Measurements from ENCODE around the gene ENAH.

ENAH gene

GRCh38 chr1:225651872-225652728, 823 bp downstream of the ENAH start:
- no peaks in the 10 kb centered on the region for H4K20me1 ChIP-seq (ENCODE audit: insufficient read depth, low read length)
- H3K36me3 ChIP-seq (ENCODE audit: insufficient read depth, low read length) = no peaks in the 10 kb centered on the region
- peaks cover 10% of the 10 kb centered on the region; the same call in 1 of the 2 replicates for H3K27me3 ChIP-seq (ENCODE audit: insufficient read depth, low read length)
- no peaks in the 10 kb centered on the region for H3K79me2 ChIP-seq (ENCODE audit: insufficient read depth, low read length)
- H3K9me2 ChIP-seq (ENCODE audit: low read depth, low read length) = no peaks in the 10 kb centered on the region
- no peaks in the 10 kb centered on the region for H3F3A ChIP-seq (ENCODE audit: insufficient read depth, low read length)
- TF ChIP-seq EZH2 (IDR thresholded peaks at IDR 0.05; ENCODE audit: borderline replicate concordance, low read length) (no peak), CTCF (IDR thresholded peaks at IDR 0.05; ENCODE audit: low read length) (no peak)
- peak overlapping the region; percentile 58 for H3K4me3 ChIP-seq (ENCODE audit: low read depth, low read length, poor library complexity, severe bottlenecking)
- peak overlapping the region; percentile 65 for H3K4me2 ChIP-seq (ENCODE audit: low read length)
- H3K9ac ChIP-seq (ENCODE audit: low read length) = no peak overlapping the region
- H2AFZ ChIP-seq (ENCODE audit: low read length) = no peak overlapping the region
- no peaks in the 10 kb centered on the region for H3K9me3 ChIP-seq (ENCODE audit: low read length)
- H3K4me1 ChIP-seq (ENCODE audit: insufficient read depth, low read length, severe bottlenecking) = peaks cover 6% of the 10 kb centered on the region
- no peak overlapping the region for H3K27ac ChIP-seq (ENCODE audit: low read depth, low read length, poor library complexity, severe bottlenecking)

- no peaks in the 10 kb centered on the region for H3K9me3 ChIP-seq (ENCODE audit: low read length)
- peaks cover 6% of the 10 kb centered on the region for H3K4me1 ChIP-seq (ENCODE audit: insufficient read depth, low read length, severe bottlenecking)
- H3K27me3 ChIP-seq (ENCODE audit: insufficient read depth, low read length) = peaks cover 10% of the 10 kb centered on the region; the same call in 1 of the 2 replicates
- no peak overlapping the region for H2AFZ ChIP-seq (ENCODE audit: low read length)
- no peak overlapping the region for H3K4me2 ChIP-seq (ENCODE audit: low read length)
- H3K9ac ChIP-seq (ENCODE audit: low read length) = no peak overlapping the region
- no peaks in the 10 kb centered on the region for H3K79me2 ChIP-seq (ENCODE audit: insufficient read depth, low read length)
- no peak for TF ChIP-seq EZH2 (IDR thresholded peaks at IDR 0.05; ENCODE audit: borderline replicate concordance, low read length)
- no peak for TF ChIP-seq CTCF (IDR thresholded peaks at IDR 0.05; ENCODE audit: low read length)
- no peaks in the 10 kb centered on the region for H3K36me3 ChIP-seq (ENCODE audit: insufficient read depth, low read length)
- H3K4me3 ChIP-seq (ENCODE audit: low read depth, low read length, poor library complexity, severe bottlenecking) = no peak overlapping the region
- no peaks in the 10 kb centered on the region for H3F3A ChIP-seq (ENCODE audit: insufficient read depth, low read length)
- H3K9me2 ChIP-seq (ENCODE audit: low read depth, low read length) = no peaks in the 10 kb centered on the region
- no peaks in the 10 kb centered on the region for H4K20me1 ChIP-seq (ENCODE audit: insufficient read depth, low read length)
- no peak overlapping the region for H3K27ac ChIP-seq (ENCODE audit: low read depth, low read length, poor library complexity, severe bottlenecking)
Measured at GRCh38 chr1:225651376-225651871, 1.5 kb downstream of the ENAH start.

- no peak overlapping the region for H3K9ac ChIP-seq (ENCODE audit: low read length)
Measured at GRCh38 chr1:225650179-225650578, 2.7 kb downstream of the ENAH start.

More at GRCh38 chr1:225650179-225650578, 2.7 kb downstream of the ENAH start:
- Histone ChIP-seq H4K20me1 (ENCODE audit: insufficient read depth, low read length) (no peaks in the 10 kb centered on the region), H2AFZ (ENCODE audit: low read length) (no peak overlapping the region), H3K4me1 (ENCODE audit: insufficient read depth, low read length, severe bottlenecking) (peaks cover 6% of the 10 kb centered on the region), H3K4me2 (ENCODE audit: low read length) (no peak overlapping the region), H3K9me2 (ENCODE audit: low read depth, low read length) (no peaks in the 10 kb centered on the region), H3K9me3 (ENCODE audit: low read length) (no peaks in the 10 kb centered on the region), H3F3A (ENCODE audit: insufficient read depth, low read length) (no peaks in the 10 kb centered on the region), H3K27me3 (ENCODE audit: insufficient read depth, low read length) (peaks cover 10% of the 10 kb centered on the region; the same call in 1 of the 2 replicates), H3K27ac (ENCODE audit: low read depth, low read length, poor library complexity, severe bottlenecking) (no peak overlapping the region), H3K4me3 (ENCODE audit: low read depth, low read length, poor library complexity, severe bottlenecking) (no peak overlapping the region), H3K36me3 (ENCODE audit: insufficient read depth, low read length) (no peaks in the 10 kb centered on the region), H3K79me2 (ENCODE audit: insufficient read depth, low read length) (no peaks in the 10 kb centered on the region)
- TF ChIP-seq EZH2 (IDR thresholded peaks at IDR 0.05; ENCODE audit: borderline replicate concordance, low read length) = no peak
- TF ChIP-seq CTCF (IDR thresholded peaks at IDR 0.05; ENCODE audit: low read length) = no peak
